Measurements from ENCODE around the gene TPRX1.
"Not testable (repeated sequence)": the region's sequence is repeated elsewhere in the genome, so short reads cannot be mapped to it uniquely, and the experiment has no call there.

The TPRX1 gene

DNA sequence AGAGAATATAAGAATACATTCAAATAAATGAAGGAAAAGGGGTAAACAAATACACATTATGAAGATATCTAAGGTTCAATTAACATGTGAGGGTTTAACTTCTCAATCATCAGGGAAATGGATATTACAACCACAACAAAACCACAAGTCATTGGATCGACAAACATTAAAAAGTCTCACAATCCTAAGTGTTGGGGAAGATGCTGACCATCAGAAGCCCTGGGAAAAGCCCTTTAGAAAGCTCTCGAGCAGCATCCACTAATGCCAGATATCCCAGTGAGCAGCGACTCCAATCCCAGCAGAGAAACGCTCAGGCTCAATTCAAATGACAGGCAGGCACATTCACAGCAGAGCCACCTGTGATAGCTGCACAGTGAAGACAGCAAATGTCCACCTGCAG is 3.1 kb downstream of the TPRX1 start:
- no peak for DNase-seq

DNA sequence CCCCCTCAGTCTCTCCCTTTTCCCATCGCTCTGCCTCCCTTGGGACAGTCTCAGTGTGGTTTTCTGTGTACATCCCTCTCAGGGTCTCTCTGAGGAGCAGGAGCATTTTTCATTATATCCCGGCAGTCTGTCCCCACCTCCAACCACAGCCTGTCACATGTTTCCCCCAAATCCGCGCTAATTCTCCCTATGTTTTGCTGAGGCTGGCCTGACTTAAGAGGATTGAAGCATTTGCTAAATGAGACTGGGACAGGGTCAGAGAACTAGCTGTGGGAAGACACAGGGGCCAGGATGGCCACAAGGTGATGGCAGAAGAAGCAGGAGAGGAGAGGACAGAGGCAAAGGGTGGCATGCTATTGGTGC is 5.5 kb downstream of the TPRX1 start:
- no peak for DNase-seq

DNA sequence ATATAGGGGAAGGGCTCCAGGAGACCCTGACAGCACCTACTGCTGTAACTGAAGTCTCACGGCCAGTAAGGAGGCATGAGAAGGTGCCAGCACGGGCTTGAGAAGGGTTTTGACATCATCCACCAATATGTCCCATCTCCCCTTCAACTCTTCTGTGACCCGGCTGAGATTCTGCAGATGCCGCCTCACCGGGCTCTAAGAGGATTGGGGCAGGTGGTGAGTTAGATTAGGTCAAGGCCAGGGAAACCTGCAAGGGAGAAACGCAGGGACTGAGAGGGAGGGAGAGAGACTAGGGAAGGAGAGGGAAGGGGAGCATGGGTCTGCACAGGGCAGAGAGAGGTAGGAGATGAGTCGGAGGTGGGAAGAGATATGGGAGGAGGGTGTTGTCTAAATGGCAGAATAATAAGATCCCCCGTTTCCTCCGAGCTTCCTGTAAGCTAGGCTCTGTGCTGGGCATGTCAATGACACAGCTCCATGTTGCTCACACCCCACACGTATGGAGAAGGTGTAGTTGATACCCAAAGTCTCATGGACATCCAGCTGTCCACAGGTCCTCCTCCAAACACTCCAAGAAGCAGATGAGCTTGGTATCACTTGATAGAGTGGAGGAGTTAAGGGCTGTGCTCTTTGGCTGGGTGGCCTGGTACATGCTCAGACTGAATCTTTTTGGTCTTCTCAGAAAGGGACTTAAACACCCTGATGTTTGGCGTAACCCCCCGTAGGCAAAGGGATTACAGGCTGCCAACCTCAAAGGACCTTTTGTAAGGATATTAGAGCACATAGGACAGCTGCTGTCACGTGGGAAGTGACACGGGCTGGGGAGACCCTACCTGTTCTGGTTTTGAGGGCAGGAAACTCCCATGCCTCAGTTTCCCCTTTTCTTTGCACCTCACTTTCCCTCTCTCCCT is 6.1 kb downstream of the TPRX1 start:
- DNase-seq = no peak

DNA sequence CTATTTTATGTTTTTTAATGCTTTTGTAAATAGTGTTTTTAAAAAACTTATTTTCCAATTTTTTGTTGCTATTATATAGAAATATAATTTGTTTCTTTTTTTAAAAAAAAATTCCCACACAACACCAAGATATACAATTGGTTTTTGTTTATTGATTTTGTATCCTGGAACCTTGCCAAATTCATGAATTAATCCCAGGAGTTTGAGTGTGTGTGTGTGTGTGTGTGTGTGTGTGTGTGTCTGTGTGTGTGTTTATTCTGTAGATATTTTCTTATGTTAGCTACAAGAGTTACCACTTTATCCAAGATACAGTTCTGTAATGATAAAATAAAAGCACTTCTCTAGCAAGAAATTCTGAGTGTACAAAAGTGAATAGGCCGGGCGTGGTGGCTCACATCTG is 7.6 kb downstream of the TPRX1 start:
- DNase-seq = no peak

DNA sequence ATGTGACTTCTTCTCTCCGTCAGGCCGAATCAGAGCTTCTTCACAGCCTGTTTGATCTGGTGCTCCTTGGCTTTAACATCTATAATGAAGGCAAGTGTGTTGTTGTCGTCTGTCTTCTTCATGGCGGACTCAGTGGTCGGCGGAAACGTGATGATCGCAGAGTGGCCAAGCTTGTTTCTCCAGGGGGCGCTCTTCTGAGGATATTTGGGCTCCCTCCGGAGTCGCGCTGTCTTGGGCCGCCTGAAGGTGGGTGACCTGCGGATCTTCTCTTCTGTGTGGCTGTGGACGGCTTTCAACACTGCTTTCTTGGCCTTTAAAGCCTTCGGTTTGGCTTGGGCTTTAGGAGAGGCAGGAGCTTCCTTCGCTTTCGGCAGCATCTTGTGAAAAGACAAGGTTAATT is 9.8 kb downstream of the TPRX1 start:
- no peak for DNase-seq

DNA sequence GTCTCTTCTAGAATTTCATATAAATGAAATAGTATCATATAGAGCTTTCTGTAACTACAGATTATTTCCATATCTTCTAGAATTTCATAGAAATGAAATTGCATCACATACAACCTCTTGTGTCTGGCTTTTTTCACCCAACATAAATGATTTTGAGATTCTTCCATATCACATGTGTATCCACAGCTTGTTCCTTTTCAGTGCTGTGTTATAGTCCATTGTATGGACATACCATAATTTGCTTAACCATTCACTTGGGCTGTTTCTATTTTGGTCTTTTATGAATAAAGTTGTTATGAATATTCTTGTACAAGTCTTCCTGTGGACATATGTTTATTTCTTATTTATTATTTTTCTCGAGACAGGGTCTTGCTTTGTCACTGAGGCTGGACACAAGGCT is 11.7 kb downstream of the TPRX1 start:
- DNase-seq = no peak

DNA sequence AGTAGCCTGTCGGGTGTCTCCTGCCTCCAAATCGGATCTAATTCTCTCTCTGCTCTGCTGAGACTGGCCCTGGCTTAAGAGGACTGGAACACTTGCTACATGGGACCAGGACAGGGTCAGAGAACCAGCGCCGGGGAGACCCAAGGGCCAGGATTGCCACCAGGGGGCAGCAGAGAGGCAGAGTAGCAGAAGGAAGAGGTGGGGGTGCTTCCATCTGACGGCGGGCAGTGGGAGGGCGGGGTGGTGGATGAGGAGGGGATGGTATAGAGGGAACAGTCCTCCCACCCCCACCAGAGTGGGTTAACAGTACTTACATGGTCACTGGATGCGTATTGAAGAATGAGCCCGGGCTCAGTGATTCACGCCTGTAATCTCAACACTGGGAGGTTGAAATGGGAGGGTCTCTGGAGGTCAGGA is 13.9 kb downstream of the TPRX1 start:
- DNase-seq = peak; percentile 82 to 84

DNA sequence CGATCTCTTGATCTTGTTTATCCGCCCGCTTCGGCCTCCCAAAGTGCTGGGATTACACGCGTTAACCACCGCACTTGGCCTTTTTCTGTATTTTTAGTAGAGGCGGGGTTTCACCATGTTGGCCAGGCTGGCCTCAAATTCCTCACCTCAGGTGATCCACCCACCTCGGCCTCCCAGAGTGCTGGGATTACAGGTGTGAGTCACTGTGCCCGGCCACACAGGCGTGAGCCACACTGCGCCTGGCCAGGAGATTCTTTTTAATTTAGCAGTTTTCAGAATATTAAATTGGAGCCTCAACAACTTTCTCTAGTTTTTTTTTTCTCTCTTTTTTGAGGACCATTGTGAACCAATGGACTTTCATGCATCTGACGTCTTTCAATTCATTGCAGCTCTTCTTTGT is 14.5 kb downstream of the TPRX1 start:
- DNase-seq = not testable (repeated sequence)

DNA sequence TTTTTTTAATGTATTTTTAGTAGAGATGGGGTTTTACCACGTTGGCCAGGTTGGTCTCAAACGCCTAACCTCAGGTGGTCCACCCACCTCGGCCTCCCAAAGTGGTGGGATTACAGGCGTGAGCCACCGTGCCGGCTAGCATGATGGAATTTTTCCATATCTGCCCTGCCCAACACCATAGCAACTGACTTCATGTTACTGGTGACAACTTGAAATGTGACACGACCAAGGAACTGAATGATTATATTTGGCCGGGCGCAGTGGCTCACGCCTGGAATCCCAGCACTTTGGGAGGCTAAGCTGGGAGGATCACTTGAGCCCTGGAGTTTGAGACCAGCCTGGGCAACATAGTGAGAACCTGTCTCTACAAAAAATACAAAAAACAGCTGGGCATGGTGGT is 17.0 kb downstream of the TPRX1 start:
- DNase-seq = not testable (repeated sequence)

DNA sequence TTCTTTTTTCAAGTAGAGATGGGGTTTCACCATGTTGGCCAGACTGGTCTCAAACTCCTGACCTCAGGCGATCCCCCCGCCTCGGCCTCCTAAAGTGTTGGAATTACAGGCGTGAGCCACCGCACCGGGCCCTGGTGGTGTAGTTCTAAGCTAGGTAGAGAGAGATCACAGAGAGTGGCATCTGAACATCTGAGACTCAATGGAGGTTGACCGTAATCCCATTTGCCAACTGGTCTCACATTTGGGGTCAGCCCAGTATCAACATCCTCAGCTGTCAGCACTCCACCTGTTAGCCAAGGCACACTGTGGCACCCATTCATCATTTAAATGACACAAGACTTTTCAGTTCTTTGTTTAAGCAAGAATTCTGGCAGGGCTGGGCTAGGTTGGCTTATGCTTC is 17.8 kb downstream of the TPRX1 start:
- no peak for DNase-seq

DNA sequence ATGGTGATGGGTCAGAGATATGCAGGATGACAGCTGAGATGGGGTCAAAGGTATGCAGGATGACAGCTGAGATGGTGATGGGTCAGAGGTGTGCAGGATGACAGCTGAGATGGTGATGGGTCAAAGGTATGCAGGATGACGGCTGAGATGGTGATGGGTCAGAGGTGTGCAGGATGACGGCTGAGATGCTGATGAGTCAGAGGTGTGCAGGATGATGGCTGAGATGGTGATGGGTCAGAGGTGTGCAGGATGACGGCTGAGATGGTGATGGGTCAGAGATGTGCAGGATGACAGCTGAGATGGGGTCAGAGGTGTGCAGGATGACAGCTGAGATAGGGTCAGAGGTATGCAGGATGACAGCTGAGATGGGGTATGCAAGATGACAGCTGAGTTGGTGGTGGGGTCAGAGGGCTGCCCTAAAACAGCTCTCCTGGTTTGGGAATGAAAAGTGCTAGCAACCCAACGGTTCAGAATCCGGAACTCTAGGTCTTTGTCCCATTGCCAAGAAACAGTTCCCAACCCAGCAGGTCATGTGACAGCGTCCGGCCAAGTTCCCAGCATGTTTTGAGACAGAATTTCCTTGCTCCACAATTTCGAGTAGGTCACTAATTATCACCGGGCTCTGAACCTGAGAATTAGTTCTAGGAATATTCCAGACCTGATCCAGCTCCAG is 22.6 kb downstream of the TPRX1 start:
- no peak for DNase-seq

DNA sequence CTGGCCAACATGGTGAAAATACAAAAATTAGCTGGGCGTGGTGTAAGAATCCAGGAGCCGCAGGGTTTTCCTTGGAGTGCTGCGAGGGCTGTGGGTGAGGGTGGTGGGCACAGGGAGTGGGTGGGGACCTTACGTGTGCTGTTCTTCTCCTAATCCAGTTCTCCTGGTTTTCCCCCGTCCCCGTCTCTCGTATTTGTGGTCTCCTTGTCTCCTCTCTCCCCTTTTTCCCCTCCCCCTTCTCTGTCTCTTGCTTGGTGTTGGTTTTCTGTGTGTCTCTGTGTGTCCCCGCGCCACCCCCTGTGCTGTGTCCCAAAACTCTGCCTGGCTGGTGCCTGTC is 24.2 kb downstream of the TPRX1 start:
- no peak for DNase-seq

DNA sequence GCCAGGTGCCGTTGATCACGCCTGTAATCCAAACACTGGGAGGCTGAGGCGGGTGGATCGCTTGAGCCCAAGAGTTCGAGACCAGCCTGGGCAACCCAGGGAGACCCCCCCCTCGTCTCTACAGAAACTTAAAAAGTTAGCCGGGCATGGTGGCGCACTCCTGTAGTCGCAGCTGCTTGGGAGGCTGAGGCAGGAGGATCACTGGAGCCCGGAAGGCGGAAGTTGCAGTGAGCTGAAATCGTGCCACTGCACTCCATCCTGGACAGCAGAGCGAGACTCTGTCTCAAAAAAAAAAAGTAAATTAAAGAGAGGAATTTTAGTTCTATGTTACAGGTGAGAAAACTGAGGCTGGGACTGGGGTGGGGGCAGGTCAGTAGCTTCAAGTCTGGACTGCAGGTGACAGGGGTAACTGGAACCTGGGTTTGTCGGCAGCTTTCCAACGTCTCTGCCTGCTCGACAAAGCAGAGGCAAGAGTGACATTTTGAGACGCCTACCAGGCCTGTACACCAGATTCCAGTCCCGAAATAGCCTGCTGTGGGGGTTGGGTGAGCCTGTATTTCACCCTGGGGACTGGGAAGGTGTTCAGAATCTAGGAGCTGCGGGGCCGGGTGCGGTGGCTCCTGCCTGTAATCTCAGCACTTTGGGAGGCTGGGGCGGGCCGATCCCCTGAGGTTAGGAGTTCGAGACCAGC is 24.7 kb downstream of the TPRX1 start:
- DNase-seq = no peak

DNA sequence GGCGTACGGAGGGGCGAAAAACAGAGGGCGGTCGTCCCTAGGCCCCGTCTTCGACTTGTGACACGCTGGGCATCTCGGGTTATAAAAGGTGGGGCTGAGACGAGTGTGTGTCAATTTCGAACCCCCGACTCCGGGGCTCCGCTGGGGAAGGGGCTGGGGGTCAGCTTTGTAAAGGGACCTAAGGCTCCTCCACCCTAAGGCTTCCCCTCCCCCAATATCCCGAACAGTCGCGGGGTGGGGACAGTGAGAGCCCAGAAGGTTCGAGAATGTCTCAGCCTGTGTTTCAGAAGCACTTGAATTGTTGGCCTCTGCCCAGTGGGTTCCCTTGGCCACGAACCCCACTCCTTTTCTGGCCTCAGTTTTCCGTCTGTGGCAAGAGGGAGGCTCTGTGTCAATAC is 25.4 kb downstream of the TPRX1 start:
- no peak for DNase-seq

DNA sequence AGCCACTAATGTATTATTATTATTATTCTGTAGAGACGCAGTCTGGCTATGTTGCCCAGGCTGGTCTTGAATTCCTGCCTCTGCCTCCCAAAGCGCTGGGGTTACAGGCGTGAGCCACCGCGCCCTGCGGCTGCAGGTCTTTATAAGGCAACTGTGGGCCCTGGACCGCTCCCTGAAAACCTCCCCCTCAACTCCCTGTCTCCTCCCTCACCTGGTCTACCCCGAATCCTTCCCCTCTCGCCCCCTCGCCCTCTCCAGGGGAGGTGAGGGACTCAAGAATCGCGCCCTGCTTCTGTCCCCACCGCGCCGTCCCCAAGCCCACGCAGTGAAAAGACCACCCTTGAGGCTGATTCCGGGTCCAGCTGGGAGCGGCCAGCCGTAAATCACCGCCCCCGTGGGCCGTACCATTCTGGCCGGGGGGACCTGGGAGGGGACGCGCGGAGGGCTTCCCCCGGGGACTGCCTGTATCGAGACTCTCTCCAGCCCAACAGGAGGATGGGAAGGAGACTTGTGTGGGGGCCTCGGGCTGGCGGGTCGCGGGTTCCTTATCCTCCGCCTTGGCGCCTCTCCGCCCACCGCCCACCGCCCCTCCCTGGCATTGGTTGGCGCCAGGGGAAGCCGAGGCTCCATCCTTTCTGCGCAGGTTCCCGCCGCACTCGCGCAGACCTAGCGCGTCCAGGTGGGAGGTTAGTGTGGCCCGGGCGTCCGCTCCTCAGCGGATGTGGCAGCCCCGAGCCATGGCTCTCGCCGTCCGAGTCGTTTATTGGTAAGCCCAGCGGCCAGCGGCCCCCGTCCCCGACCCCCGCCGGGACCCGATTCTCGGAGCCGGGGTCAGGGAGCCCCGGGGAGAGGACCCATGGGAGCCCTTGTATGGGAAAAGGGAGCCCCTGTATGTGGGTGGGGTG is 26.1 kb downstream of the TPRX1 start, which contains the start of gene SELENOW:
Gene SELENOW, plus strand, starts transcription at position 655 of the 905 bp plus-strand sequence. Its CDS starts 83 bp downstream, at position 738.
- DNase-seq = peak; percentile 65 to 69

DNA sequence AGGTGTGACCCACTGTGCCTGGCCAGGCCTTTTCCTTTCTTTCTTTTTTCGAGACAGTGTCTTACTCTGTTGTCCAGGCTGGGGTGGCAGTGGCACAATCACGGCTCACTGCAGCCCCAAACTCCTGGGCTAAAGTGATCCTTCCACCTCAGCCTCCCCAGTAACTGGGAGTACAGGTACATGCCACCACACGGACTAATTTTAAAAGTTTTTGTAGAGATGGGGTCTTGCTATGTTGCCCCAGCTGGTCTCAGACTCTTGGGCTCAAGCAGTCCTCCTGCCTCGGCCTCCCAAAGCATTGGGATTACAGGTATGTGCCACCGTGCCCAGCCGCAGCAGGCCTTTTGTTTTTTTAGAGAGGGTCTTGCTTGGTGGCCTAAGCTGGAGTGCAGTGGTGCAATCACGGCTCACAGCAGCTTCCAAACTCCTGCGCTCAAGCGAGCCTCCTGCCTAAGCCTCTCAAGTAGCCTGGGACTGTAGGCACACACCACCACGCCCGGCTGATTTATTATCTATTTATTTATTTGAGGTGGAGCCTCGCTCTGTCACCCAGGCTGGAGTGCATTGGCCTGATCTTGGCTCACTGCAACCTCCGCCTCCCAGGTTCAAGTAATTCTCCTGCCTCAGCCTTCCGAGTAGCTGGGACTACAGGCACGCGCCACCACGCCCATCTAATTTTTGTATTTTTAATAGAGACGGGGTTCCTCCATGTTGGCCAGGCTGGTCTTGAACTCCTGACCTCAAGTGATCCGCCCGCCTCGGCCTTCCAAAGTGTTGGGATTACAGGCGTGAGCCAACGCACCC is 26.9 kb downstream of the TPRX1 start:
- DNase-seq = not testable (repeated sequence)

DNA sequence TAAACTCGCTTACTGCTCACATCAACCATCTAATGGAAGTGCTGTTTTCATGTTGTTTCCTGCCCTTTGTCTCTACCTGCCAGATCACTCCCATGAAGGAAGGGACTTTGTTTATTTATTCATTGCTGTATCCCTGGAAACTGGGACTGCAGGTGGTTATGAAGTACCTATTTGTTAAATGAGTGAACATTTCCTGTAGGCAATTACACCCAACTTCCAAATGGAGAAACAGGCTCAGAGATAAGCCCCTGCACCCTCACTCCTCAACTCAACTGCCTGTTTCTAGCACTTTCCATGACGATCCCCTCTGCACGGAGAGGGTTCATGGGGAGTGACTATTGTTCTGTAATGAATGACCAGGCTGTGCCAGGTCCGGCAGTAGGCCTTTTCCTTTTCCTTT is 27.8 kb downstream of the TPRX1 start:
- DNase-seq = no peak

DNA sequence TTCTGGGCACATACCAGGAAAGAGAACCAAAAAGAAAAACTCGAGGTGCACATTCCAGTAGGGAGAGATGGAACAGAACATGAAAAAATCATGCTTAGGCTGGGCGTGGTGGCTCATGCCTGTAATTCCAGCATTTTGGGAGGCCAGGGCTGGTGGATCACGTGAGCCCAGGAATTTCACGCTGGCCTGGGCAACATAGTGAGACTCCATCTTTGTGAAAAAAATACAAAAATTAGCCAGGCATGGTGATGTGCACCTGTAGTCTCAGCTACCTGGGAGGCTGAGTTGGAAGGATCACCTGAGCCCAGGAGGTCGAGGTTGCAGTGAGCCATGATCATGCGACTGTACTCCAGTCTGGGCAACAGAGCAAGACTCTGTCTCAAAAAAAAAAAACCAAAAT is 33.1 kb downstream of the TPRX1 start:
- not testable (repeated sequence) for DNase-seq

DNA sequence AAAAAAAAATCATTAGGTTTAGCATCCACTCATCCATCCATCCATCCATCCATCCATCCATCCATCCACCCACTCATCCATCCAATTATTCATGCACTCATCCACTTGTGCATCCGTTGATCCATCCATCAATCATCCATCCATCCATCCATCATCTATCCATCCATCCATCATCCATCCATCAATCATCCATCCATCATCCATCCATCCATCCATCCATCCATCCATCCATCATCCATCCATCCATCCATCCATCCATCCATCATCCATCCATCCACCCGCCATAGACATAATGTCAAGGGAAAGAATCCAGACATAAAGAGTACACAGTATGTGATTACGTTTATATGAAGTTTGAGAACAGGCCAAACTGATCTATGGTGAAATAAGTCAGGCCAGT is 34.8 kb downstream of the TPRX1 start:
- DNase-seq = no peak

DNA sequence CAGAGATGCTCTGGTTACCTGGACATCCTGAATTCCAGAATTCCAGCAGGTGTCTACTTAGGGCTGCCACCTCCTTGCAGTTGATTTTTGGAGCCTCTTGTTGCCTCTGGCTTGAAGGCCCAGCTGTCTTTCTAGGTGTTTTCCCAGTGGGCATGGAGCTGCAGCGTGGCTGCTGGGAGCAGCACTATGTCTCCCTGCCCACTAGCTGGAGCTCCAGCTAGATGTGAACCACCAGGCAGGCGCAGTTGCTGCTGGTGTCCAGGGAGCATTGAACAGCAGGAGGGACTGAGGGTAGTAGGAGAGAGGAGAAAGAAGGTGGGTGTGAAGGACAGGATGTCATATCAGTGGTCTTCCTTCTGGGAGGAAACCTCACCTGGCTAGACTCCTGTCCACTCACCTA is 35.7 kb downstream of the TPRX1 start:
- no peak for DNase-seq

DNA sequence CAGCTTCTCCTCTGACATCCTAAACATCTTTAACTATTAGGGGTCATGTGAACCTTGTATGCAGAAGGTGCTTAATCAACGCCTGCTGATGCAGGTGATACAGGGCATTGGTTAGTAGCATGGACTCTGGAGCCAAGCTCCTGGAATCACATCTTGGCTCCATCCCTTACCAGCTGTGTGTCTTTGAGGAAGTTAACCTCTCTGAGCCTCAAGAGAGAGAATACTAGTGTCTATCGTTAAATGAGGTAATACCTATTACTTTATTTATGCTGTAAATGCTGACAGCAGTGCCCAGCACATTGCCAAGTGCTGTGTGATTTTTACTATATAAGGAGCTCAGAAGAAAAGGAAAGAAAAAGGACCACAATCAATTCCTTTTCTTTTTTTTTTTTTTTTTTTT is 37.0 kb downstream of the TPRX1 start:
- no peak for DNase-seq

DNA sequence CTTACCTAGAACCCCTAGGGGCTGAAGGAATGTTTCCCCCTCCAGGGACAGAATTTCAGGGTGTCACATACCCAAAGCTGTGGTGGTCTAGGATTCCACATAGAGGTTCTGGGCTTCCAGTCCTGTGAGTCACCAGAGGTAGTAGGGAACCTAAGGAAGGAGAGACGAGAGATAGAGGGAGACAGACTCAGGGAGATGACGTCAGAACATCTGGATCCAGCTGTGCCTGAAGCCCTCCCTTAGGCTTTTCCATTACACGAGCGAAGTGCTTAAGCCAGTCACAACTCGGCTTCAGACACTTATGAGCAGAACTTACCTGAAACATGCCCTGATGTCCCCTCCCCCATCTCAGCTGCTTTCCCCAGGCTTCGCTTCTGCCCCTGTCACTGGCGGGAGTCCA is 37.7 kb downstream of the TPRX1 start:
- DNase-seq = no peak

Measured in activated CD4-positive, alpha-beta T cell treated with anti-CD3 and anti-CD28 coated beads, Interleukin-2, amount 50 U/mL, for 4 hours (primary cell).